Vagina (tissue), 2 donors: ENCODE measurements around the gene RET.

Experiments
- POLR2A ChIP-seq, 2 donors: fragments of 450-650 bp; IDR thresholded peaks; one replicate each; pipeline ENCODE4 v1.6.1; 2017; ENCODE audit warnings: antibody characterized with exemption in 2 of 2, mild to moderate bottlenecking in 2 of 2, moderate library complexity in 2 of 2
- POLR2AphosphoS5 ChIP-seq, 2 donors: sonication (generic); formaldehyde crosslinking; IDR thresholded peaks; one replicate each; pipeline ENCODE4 v1.9.0; 2017; ENCODE audit warnings: antibody characterized with exemption in 2 of 2, mild to moderate bottlenecking in 2 of 2, low read depth in 1 of 2; ENCODE audit not compliant: insufficient read depth in 1 of 2
- TF ChIP-seq, protein P1 (sequence below), 3 experiments: fragments of 450-650 bp in 2 of 3; fragments of 200-600 bp in 1 of 3; sonication (generic) in 1 of 3; IDR thresholded peaks; one replicate each; pipeline ENCODE4 v1.5.1; 2017 to 2019; ENCODE audit warnings: antibody characterized with exemption in 3 of 3, mild to moderate bottlenecking in 2 of 3, moderate library complexity in 2 of 3

DNA sequence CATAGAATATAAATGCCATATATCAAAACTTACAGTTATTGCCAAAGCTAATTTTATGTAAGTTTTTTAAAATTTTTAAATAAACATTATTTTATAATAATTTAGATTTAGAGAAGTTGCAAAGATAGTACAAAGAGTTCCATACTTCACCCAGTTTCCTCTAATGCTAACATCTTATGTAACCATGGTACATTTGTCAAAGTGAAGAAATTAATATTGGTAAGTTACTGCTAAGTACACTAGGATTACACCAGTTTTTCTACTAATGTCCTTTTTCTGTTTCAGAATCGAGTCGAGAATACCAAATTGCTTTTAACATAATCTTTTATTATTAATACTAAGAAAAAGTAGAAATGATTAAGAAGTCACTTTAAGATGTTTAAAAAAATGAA is 90.6 kb downstream of the RET start:
- TF ChIP-seq, protein P1, sequence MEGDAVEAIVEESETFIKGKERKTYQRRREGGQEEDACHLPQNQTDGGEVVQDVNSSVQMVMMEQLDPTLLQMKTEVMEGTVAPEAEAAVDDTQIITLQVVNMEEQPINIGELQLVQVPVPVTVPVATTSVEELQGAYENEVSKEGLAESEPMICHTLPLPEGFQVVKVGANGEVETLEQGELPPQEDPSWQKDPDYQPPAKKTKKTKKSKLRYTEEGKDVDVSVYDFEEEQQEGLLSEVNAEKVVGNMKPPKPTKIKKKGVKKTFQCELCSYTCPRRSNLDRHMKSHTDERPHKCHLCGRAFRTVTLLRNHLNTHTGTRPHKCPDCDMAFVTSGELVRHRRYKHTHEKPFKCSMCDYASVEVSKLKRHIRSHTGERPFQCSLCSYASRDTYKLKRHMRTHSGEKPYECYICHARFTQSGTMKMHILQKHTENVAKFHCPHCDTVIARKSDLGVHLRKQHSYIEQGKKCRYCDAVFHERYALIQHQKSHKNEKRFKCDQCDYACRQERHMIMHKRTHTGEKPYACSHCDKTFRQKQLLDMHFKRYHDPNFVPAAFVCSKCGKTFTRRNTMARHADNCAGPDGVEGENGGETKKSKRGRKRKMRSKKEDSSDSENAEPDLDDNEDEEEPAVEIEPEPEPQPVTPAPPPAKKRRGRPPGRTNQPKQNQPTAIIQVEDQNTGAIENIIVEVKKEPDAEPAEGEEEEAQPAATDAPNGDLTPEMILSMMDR (IDR thresholded peaks at IDR 0.05): no peak
- TF ChIP-seq POLR2AphosphoS5 (IDR thresholded peaks at IDR 0.05; ENCODE audit: insufficient read depth in 1 of 2, low read depth in 1 of 2) (no peak), POLR2A (IDR thresholded peaks at IDR 0.05) (no peak)
